ENCODE data around the gene IRF3. TPM values are rescaled to one million over a fixed set of nuclear protein-coding genes. Genes with fewer than 3 reads are reported as not detected.

The IRF3 gene
- total and polyA plus RNA-seq, 4 donors: 52.8 to 97.3 (median 81.5) TPM

DNA sequence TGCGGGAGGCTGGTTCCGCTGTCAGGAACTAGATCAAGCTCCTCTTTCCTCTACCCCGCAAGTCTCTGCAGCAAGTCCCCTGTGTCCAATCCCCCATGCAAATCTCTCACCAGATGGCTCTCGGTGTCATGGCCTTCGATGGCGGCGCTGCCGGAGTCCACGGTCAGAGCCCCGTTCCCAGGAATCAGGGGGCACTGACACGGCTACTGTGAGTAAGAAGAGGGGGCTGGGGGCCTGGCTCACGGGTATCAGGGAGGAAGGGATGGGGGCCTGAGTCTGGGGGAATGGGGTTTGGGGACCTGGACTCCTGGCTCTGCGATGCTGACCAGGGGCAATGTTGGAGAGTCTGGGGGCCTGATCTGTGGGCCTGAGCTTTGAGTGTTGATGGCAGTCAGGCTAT, 19.7 kb downstream of the IRF3 start:
- no peak overlapping the region for H3K27ac ChIP-seq (ENCODE audit: low read depth in 1 of 2, low read length in 1 of 2)
- H3K36me3 ChIP-seq (ENCODE audit: control insufficient read depth in 4 of 4, insufficient read depth in 4 of 4, low read length in 4 of 4): peaks cover under 1 to 39% (median 11%) of the 10 kb centered on the region in 4 donors
- TF ChIP-seq, protein P1, sequence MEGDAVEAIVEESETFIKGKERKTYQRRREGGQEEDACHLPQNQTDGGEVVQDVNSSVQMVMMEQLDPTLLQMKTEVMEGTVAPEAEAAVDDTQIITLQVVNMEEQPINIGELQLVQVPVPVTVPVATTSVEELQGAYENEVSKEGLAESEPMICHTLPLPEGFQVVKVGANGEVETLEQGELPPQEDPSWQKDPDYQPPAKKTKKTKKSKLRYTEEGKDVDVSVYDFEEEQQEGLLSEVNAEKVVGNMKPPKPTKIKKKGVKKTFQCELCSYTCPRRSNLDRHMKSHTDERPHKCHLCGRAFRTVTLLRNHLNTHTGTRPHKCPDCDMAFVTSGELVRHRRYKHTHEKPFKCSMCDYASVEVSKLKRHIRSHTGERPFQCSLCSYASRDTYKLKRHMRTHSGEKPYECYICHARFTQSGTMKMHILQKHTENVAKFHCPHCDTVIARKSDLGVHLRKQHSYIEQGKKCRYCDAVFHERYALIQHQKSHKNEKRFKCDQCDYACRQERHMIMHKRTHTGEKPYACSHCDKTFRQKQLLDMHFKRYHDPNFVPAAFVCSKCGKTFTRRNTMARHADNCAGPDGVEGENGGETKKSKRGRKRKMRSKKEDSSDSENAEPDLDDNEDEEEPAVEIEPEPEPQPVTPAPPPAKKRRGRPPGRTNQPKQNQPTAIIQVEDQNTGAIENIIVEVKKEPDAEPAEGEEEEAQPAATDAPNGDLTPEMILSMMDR (IDR thresholded peaks at IDR 0.05; ENCODE audit: control extremely low read depth, extremely low read depth): no peak
- H3K4me3 ChIP-seq: no peak overlapping the region
- H3K9ac ChIP-seq (ENCODE audit: insufficient read depth in 1 of 2, low read length in 2 of 2): no peak overlapping the region
- H3K27me3 ChIP-seq (ENCODE audit: control insufficient read depth in 3 of 3, insufficient read depth in 3 of 3, low read length in 2 of 3): no peaks in the 10 kb centered on the region
- WGBS, 2 donors: 95% methylated on average over 13 of the region's 13 CpGs
- peaks cover 1 to 19% (median 7%) of the 10 kb centered on the region in 5 donors for H3K4me1 ChIP-seq (ENCODE audit: control insufficient read depth in 5 of 5, insufficient read depth in 5 of 5, low read length in 5 of 5)
- no peak for ATAC-seq (ENCODE audit: insufficient read depth, low FRiP score)
- no peak for DNase-seq
- H3K9me3 ChIP-seq (ENCODE audit: control insufficient read depth in 4 of 4, insufficient read depth in 3 of 4, low read length in 3 of 4): no peaks in the 10 kb centered on the region

DNA sequence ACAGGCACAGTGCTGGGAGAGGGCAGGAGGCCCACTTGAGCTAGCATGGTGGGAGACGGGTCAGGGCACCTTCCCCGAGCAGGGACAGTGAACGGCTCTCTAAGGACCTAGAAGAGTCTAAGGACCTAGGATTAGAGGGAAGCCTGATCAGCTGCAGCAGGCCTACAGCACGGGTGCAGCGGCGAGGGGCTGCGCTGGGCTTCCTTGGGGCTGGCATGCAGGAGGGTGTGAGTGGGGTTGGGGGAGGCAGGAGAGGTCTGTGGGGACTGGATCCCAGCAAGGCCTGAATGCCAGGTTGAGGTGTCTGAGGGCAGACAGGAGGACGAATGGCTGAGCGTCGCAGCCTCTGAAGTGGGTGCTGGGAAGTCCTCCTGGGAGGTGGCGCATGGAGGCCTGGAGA, 20.1 kb downstream of the IRF3 start:
- H3K36me3 ChIP-seq (ENCODE audit: control insufficient read depth in 4 of 4, insufficient read depth in 4 of 4, low read length in 4 of 4): peaks cover 0 to 36% (median 11%) of the 10 kb centered on the region in 4 donors
- H3K4me1 ChIP-seq (ENCODE audit: control insufficient read depth in 5 of 5, insufficient read depth in 5 of 5, low read length in 5 of 5): peaks cover 5 to 23% (median 7%) of the 10 kb centered on the region in 5 donors
- H3K27ac ChIP-seq (ENCODE audit: low read depth in 1 of 2, low read length in 1 of 2): no peak overlapping the region
- H3K4me3 ChIP-seq: no peak overlapping the region
- H3K9me3 ChIP-seq (ENCODE audit: control insufficient read depth in 4 of 4, insufficient read depth in 3 of 4, low read length in 3 of 4): no peaks in the 10 kb centered on the region
- WGBS, 2 donors: 92 to 95% methylated on average over 11 of the region's 11 CpGs
- ATAC-seq (ENCODE audit: insufficient read depth, low FRiP score) (no peak), DNase-seq (no peak)
- H3K27me3 ChIP-seq (ENCODE audit: control insufficient read depth in 3 of 3, insufficient read depth in 3 of 3, low read length in 2 of 3): no peaks in the 10 kb centered on the region
- TF ChIP-seq, protein P1 (IDR thresholded peaks at IDR 0.05; ENCODE audit: control extremely low read depth, extremely low read depth): no peak
- no peak overlapping the region for H3K9ac ChIP-seq (ENCODE audit: insufficient read depth in 1 of 2, low read length in 2 of 2)

DNA sequence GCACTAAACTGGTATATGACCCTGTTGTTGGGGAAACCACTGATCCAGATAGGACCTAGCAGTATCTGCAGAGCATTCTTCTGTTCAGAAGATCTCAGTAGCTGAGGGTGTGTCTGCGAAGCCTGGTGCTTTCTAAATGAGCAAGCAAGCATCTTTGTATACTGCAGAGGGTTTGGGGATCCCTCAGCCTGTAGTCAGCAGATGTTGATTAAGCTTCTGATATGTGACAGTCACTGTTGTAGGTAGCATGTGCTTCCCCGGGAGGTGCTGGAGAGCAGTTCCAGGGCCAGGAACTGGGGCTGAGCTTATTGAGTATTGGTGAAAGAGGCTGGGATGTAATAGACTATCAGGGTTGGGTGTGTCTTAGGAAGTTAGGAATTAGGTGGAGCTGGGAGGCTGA, 22.2 kb downstream of the IRF3 start:
- peaks cover 5 to 33% (median 11%) of the 10 kb centered on the region in 5 donors for H3K4me1 ChIP-seq (ENCODE audit: control insufficient read depth in 5 of 5, insufficient read depth in 5 of 5, low read length in 5 of 5)
- TF ChIP-seq, protein P1 (IDR thresholded peaks at IDR 0.05; ENCODE audit: control extremely low read depth, extremely low read depth): no peak
- H3K36me3 ChIP-seq (ENCODE audit: control insufficient read depth in 4 of 4, insufficient read depth in 4 of 4, low read length in 4 of 4): peaks cover 0 to 23% (median 11%) of the 10 kb centered on the region in 4 donors
- no peak overlapping the region for H3K27ac ChIP-seq (ENCODE audit: low read depth in 1 of 2, low read length in 1 of 2)
- H3K9me3 ChIP-seq (ENCODE audit: control insufficient read depth in 4 of 4, insufficient read depth in 3 of 4, low read length in 3 of 4): no peaks in the 10 kb centered on the region
- H3K9ac ChIP-seq (ENCODE audit: insufficient read depth in 1 of 2, low read length in 2 of 2): peak overlapping the region in 1 of 2 donors; percentile 59
- H3K27me3 ChIP-seq (ENCODE audit: control insufficient read depth in 3 of 3, insufficient read depth in 3 of 3, low read length in 2 of 3): no peaks in the 10 kb centered on the region
- DNase-seq (no peak), ATAC-seq (ENCODE audit: insufficient read depth, low FRiP score) (no peak)
- H3K4me3 ChIP-seq: no peak overlapping the region
- 79 to 83% methylated on average over 2 of the region's 2 CpGs for WGBS, 2 donors

DNA sequence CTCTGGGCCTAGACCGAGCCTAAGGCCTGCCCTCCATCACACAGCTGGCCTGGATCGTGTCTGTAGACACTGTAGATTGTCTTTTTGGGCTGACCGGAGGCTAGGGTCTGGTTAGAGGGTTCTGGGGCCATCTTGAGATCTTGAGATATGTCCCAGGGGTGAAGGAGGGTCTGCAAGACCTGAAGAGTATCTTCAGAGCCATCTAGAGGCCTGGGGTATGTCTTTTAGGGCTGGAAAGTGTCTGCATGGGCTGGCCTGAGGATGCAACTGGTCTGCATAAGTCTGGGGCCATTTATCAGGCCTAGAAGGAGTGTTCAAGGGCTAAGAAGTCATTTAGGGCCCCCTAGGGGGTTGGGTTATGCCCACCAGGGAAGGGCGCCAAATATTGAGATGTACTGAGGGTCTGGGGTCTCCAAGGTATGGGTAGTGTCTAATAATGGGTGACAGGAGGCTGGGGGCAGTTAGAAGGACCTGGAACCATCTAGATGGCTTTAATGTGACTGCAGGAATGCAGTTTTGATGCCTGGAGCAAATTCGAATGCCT, 23.1 kb downstream of the IRF3 start:
- H3K4me1 ChIP-seq (ENCODE audit: control insufficient read depth in 5 of 5, insufficient read depth in 5 of 5, low read length in 5 of 5): peaks cover 5 to 42% (median 16%) of the 10 kb centered on the region in 5 donors
- WGBS, 2 donors: 7 to 13% methylated on average over 5 of the region's 5 CpGs

More for the DNA sequence above, 23.1 kb downstream of the IRF3 start:
- no peaks in the 10 kb centered on the region for H3K27me3 ChIP-seq (ENCODE audit: control insufficient read depth in 3 of 3, insufficient read depth in 3 of 3, low read length in 2 of 3)
- H3K9me3 ChIP-seq (ENCODE audit: control insufficient read depth in 4 of 4, insufficient read depth in 3 of 4, low read length in 3 of 4): no peaks in the 10 kb centered on the region
- ATAC-seq (ENCODE audit: insufficient read depth, low FRiP score) (no peak), DNase-seq (peak in 1 of 3 donors; percentile 33)
- H3K4me3 ChIP-seq: peak overlapping the region; percentile 73
- H3K27ac ChIP-seq (ENCODE audit: low read depth in 1 of 2, low read length in 1 of 2): peak overlapping the region; percentile 68 to 79
- H3K9ac ChIP-seq (ENCODE audit: insufficient read depth in 1 of 2, low read length in 2 of 2): peak overlapping the region; percentile 59 to 93
- H3K36me3 ChIP-seq (ENCODE audit: control insufficient read depth in 4 of 4, insufficient read depth in 4 of 4, low read length in 4 of 4): peaks cover 0 to 19% (median 11%) of the 10 kb centered on the region in 4 donors
- TF ChIP-seq, protein P1 (IDR thresholded peaks at IDR 0.05; ENCODE audit: control extremely low read depth, extremely low read depth): no peak
